HG02870 (cell line): ENCODE results near the gene JRKL.
A peak's percentile ranks its signal among the peaks of the same experiment; 100 is the strongest.

ENCODE experiments used
- ATAC-seq: cut with Tn5 transposase; IDR thresholded peaks from one replicate; pipeline ENCODE4 v1.9.1; 2021; ENCODE audit warnings: mild to moderate bottlenecking, moderate library complexity; ENCODE audit not compliant: unreplicated experiment

Gene JRKL

DNA sequence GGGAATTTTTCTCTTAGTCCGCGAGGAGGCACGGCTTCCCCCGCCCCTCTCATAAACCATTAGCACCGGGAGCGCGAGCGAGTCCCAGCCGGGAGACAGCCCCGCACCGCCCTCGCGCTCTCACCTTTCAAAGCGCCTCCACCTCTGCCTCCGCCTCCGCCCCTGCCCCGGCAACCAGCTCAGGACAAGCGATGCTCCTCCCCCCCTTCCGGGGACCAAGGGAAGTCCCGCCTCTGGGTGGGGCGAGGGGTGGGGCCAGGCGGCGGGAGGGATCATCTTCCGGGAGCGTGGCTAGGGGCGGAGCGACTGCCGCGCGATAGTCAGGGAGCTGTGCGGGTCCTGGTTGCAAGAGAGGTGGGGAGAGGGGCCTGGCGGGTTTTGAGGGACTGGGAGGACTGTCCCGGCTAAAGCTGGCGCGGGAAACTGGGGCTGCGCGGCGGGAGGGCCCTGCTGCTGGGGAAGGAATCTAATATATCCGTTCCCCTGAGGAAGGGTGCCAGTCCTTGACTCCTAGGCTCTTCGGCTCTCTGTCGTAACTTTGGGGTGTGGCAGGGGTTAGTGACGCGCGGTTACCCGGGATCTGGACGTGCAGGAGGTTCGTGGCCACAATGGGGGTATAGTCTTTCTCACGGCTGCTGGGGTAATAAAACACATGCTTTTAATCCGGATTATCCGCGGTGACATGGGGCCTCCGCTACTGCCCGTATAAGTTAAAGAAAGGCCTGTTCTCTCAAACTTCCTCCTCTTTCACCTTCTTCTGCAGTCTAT is at the start of gene JRKL, which contains the start of gene CCDC82:
TSS of gene JRKL (plus strand) at position 294 of the 768 bp plus-strand sequence. CDS start 637 bp downstream, outside the sequence.
TSS of gene CCDC82 (minus strand) at position 193 of the 768 bp plus-strand sequence. CDS start 5,165 bp downstream, outside the sequence.
- ATAC-seq = peak; percentile 93

DNA sequence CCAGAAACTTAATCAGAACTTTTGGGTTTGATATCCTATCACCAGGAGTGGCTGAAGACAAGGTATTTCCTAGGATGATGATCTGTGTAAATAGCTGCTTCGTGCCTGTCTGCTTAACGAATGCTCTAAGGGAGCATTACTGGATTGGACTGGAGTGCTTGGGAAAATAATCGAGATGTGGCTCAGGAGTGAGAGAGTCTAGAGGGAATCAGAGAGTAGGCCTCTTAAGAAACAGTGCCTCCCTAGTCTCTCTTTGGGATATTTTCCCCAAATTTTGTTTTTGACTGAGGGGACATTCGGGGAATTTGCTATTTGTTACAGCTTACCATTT is 49.3 kb upstream of the JRKL start:
- no peak for ATAC-seq

DNA sequence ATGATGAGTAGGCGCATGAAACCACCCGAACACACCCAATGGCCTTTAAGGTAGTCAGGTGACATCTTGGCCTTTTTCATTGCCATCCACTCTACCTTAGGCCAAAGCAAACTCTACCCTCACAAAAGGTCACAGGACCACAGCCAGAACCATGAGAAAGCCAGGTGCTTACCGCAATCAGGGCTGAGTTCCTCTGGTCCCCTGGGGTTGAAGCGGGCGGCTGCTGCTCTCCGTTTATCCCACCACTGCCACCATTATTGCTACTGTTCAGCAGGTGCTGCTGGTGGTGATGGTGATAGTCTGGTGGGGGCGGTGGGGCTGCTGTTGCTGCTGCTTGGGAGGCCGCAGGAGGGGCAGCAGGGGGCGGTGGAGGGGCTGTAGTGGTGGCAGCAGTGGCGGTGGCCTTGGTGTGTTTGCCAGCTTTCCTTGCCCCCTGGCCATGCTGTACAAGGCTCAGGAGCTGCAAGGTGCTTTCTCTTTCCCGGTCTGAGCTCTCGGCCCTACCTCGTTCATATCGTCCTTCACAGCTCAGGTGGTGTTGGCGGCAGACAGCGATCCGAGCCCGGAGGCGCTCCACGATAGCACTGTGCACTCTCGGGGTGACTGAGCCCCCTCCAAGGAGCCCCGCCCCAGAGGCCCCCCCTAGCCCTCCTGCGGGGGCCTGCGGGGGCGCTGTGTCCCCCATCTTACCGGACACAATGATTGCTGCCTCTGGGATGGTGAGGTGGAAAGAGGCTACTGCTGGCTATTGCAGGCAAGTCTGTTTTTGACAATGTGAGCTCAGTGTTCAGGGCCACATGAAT is 48.4 kb upstream of the JRKL start:
- peak; percentile 14 for ATAC-seq

DNA sequence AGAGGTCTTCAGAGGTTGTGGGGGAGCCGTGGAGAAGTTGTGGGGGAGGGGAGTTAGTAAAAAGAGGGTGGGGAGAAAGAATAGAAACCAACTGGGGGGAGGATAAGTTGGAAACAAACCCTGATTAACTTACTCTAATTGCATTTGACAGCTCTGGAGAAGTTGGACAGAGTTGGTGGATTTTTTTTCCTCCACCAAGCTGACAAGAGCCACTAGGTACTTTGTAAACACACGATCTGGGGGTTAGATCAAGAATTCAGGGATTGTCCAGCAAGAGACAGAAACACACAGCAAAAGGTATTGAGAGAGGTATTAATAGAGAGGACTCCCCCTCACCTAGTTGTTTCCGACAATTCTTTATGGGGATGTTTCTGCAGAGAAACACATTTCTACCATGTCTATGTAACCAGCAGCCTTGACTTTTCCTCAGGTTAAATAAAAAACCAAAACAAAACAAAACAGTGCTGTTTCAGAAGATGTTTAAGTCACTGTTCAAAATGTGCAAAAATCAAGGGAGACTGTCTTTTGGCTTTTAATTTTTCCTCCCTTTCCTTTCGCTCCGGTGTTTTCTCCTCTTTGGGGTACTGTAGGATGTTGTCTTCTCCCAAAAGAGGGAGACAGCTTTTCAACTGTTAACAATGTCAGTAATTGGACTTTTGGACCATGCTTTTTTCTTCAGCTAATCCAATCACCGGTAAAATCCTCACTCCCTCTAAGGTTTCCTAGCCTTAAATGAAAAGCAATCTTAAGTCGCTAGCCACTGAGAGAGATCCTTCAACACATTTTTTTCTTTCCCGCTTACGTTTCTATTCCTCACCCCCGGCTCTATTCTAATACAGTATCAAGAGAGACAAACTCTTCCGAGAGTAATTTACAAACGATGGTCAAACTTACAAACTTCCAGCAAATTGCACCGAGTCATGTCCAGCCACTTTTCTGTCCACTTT is 47.5 kb upstream of the JRKL start:
- ATAC-seq = no peak

DNA sequence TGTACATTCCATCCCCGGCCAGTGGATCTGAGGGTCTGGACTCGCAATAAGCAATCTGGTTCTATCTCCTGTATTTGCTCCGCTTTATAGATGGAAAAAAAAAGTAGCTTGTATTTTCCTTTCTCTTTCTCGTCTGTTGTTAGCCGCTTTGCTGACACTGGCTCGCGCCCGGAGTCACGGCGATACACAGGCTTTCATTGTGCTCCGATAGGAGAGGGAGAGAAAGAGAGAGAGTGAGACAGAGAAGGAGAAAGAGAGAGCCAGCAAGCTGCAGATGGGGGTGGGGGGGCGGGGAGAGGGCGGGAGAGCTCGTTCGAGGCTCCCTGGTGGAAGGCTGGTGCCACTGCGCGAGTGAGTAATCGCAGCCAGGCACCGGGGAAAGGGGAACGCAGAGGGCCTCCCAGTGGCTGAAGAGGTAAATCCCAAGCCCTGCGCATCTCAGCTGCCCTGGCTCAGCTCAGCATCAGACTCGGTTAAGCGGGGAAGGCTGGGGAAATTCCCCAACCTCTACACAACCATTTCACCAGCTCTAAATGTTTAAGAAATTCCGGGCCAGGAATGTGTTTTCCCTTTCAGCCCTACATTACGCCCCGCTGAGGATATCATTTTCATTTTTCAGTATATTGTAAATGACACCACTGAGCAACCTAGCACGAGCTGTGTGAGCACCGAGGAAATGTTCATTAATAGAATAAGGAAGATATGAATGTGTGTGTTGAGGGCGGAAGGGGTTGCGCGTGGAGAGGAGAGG is 46.7 kb upstream of the JRKL start, which contains the start of gene MAML2:
TSS of gene MAML2 (minus strand) at position 235 of the 751 bp plus-strand sequence. CDS start 1,300 bp downstream, outside the sequence.
- peak; percentile 83 for ATAC-seq

DNA sequence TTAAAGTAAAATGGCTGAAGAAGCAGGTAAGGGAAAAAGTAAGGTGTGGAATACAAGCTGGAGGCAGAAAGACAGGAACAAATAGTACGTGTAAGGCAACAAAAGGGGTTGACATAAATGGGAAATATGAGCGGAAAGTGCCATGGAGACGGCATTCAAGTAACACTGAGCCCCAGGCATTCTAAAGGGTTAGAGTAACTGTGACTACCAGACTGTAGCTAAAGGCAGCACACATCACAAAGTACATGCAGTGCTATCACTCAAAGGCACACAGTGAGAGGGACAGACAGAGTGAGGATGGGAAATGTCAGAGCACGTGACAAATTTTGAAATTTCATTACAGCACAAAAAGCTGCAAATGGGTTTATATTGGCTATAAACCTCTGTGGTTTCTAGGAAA is 33.0 kb upstream of the JRKL start:
- ATAC-seq = no peak

DNA sequence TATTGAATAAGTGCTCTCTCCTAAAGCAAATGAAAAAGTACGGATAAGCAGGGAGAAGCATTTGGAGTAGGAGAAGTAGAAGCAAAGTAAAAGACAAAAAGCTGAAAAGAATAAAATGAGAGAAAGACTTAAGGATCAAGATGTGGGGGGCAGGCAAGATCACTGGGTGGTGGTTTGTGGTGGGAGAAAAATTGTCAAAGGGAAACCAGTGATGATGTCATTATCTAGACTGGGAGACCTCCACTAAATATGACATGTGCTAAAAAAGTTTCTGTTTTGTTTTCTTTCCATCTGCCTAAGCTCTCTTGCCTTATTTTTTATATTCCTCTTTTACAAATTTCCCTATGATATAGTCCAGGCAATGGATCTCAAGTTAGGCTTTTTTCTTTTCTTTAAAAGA is 32.0 kb upstream of the JRKL start:
- ATAC-seq = peak; percentile 63

DNA sequence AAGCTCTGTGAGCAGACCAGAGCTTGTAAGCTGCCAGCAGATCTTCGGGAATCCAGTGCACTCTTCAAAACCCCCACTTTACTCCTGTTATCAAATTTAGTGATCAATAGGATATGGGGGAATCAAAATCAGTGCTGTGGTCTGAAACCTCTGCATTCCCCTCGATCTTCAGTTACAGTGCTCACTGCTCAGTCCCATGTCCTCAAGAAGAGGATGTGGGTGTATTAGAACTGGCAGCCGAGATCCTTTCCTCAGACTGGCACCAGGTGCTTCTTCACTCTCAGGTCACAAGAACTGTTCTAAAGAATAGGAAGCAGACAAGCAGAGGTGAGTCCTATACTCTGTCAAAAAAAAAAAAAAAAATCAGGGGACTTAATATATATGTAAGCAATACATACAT is 31.5 kb upstream of the JRKL start:
- ATAC-seq = no peak

DNA sequence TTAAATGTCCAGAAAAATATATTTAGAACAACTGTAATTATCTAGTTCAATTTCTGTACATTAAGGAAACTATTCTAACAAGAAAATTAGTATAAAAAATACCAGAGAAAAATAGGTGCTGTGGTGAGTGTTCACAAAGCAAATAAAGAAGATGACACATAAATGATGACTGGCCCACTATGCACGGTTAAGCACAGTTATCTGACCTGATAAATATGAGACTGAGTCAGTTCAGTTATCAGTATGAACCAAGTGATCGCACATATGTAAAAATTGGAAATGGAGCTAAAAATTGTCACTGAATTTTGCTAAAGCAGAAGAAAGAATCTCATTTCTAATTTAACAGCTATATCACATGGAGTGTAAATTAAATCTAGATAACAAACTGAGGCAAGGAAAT is 28.0 kb upstream of the JRKL start:
- ATAC-seq = no peak

DNA sequence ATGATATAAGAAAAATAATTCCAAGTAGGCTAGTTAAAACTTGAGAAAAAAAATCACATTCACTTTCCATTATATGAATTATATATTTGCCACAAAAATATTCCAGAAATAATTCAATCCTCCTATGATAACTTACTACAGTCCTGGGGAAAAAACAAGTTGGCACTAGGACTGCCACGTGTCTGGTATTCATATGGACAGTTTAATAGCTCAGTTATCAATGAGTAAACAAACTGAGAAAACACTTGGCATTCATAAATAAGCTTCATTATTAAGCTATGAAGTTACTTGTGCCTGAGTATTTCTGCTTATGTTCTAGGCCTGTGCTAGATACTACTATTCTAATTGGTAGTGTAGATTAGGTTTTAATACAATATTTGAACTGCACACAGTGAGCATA is 24.3 kb upstream of the JRKL start:
- ATAC-seq = no peak

DNA sequence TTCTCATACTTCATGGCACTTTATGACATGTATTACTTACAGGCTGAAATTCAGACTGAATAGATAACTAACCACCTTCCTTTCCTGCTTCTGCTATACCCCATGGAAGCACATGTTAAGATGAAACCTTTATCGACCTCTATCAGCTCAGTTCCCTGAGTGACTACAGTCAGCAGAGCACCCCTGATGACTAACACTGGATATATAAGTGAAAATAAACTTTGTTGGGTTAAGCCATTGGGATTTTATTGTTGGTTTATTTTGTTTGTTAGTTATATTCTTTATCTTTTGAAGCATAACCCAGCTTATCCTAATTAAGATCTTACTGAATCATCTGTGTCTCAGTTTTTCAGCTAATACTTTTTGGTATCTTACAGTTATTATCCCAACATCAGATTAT is 23.8 kb upstream of the JRKL start:
- ATAC-seq = no peak

DNA sequence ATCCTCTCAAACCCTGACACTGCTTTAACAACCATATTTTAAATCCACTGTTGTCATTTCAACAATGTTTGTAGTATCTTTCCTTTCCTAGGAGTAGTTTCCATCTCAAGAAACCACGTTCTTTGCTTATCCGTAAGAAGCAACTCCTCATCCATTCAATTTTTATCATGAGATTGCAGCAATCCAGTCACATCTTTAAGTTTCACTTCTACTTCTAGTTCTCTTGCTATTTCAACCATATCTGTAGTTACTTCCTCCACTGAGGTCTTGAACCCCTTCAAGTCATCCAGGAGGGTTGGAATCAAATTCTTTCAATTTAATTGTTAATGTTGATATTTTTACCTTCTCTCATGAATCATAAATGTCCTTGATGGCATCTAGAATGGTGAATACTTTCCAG is 22.5 kb upstream of the JRKL start:
- ATAC-seq = no peak

DNA sequence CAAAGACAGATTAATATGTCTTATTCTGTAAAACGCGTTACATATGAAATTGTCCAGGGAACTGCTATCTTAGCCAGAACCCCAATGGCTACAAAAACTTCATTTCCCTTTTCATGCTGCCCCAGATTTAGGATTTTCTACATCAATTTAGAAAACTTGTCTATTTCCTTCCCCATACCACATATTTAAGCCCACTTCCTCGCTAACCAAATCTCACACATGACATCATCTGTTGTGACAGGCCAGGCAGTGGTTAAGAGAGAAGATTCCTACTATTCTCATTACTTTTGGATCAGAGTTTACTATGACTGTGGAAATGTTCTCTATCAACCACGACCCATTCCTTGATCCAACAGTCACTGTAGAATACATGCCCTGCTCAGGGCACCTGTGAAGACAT is 16.0 kb upstream of the JRKL start:
- no peak for ATAC-seq

DNA sequence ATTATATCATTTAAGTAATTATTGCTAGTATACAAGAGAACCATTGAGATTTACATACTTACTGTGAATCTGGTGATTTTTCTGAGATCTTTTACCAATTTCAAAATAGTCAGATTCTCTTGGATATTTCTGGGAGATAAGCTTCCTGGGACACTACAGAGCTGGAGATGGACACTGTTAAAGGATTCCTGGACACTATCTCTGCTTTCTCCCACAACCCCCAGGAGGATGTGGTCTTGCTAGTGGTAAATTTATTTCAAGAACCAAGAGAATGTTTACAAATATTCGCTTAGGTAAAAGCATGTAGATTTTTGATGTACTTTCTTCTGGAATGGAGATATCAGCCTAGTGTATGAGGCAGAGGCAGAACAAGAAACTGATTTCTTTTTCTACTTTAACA is 13.0 kb upstream of the JRKL start:
- no peak for ATAC-seq

DNA sequence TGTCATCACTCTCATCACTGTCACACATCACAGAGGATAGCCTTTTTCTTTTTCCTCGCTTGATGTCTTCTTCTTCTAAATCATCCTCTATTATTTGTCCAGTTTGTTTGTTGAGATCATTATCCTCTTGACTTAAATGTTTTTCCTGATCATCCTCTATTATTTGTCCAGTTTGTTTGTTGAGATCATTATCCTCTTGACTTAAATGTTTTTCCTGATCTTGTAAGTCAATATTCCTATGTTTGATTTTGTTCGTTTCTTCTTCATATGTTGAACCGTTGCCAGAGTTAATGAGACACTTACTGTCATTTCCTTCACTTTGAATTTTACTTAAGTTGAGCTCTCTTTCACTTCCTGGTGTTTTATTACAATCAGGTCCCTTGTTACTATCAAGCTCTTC is 5.7 kb upstream of the JRKL start:
- ATAC-seq = no peak

DNA sequence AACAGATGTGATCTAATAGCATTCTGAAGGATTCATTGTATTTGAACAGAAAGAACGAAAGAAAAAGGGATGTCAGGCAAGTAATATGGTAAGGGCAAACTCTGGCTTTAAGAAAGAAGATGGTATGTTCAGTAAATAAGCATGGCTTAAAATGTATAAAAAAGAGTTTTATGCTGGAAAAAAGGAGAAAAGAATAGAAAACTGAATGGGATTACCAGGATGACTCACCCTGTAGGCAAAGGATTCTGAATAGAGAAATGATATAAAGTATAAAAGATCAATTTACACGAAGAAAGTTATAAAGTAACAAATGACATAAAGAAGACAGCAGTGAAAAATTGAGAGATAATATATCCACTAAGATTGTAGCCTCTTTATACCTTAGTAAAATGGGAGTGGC is 4.6 kb upstream of the JRKL start:
- ATAC-seq = no peak

DNA sequence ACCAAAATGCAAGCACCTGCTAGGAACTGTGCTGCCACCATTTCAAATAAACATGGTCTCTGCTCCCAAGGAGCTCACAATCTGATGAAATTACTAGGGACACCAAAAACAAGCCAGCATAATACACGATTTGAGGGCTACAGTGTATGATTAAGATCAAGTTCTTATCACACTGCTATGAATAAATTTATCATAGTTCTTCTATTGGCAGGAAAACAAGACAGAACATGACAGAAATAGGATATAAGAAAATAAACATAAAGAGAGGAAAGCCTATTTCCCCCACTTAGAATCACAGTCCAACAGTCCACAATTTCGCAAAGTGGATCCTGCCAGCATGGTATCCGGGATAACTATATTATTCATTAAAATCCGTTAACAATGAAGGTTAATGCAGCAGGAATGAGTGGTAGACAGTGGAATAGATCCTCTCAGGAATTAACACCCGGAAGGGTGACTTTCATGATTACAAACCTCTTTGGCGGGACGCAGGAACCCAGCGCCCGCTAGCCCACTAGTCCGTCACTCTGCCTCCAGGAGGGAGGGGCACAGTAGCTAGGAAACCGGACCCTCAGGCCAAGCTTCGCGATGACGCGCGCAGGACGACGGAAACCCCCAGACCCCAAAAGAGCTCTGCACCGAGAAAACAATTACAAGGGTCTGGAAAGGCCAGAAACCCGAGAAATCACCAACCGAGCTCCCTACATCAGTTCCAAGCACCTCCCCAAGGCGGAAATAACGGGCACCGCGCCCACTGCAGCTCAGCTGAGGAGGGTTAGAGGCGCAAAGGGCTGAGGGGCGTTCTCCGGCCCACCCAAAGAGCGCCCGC is 708 bp upstream of the JRKL start:
- ATAC-seq = peak; percentile 41

DNA sequence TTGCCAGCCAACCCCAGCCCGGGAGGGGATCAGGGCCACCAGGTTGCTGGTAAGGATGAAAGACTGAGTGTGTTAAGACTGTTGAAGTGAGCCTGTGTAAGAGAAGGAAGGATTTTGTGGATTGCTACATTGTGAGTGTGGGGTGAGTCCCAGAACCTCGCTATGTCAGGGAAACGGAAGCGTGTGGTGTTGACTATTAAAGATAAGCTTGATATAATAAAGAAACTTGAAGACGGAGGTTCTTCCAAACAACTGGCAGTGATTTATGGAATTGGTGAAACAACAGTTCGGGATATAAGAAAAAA is 627 bp downstream of the JRKL start:
- no peak for ATAC-seq

DNA sequence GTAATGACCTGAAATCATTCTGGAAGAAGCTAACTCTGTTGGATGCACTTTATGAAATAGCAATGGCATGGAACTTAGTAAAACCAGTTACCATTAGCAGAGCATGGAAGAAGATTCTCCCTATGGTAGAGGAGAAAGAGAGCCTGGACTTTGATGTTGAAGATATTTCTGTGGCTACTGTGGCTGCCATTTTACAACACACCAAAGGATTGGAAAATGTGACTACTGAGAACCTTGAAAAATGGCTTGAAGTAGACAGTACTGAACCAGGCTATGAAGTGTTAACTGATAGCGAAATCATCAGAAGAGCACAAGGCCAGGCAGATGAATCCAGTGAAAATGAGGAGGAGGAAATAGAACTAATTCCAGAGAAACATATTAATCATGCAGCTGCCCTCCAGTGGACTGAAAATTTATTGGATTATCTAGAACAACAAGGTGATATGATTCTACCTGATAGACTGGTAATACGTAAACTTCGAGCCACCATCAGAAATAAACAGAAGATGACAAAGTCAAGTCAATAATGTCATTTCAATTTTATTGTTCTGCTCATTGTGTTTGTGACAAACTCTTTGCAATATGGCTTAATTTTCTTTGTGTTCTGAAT is 2.0 kb downstream of the JRKL start:
- ATAC-seq = no peak
